ENCODE data around the gene EPAS1.

DNA sequence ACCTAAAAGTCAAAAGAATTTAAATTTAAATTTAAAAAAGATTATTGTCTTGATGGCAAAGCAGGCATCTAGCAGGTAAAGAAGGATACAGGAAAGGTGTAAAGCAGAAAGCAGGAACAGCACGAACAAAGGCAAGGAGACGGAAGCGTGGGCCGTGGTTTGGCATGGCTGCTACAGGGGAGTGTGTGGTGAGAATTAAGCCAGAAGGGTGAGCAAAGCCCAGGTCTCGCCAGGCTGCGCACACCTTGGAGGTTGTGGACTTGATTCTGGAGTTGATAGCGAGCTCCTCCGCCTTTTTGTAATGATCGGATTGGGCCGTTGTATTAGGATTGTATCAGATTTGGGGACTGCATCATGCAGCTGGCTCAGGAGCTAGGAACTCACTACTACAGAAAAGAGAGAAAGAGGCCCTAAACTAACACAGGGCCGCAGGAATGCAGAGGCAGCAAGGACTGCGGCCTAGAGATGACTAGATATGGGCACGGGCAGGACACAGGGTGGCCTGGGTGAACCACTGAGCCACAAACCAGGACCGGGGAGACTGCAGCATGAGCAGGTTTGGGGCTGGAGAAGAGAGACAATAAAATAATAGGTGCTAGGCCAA, 110.7 kb downstream of the EPAS1 start:
- TF ChIP-seq, protein P1, sequence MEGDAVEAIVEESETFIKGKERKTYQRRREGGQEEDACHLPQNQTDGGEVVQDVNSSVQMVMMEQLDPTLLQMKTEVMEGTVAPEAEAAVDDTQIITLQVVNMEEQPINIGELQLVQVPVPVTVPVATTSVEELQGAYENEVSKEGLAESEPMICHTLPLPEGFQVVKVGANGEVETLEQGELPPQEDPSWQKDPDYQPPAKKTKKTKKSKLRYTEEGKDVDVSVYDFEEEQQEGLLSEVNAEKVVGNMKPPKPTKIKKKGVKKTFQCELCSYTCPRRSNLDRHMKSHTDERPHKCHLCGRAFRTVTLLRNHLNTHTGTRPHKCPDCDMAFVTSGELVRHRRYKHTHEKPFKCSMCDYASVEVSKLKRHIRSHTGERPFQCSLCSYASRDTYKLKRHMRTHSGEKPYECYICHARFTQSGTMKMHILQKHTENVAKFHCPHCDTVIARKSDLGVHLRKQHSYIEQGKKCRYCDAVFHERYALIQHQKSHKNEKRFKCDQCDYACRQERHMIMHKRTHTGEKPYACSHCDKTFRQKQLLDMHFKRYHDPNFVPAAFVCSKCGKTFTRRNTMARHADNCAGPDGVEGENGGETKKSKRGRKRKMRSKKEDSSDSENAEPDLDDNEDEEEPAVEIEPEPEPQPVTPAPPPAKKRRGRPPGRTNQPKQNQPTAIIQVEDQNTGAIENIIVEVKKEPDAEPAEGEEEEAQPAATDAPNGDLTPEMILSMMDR (IDR thresholded peaks at IDR 0.05), result no peak
- no peak for TF ChIP-seq POLR2A (IDR thresholded peaks at IDR 0.05)

All from uterus (tissue), 2 donors.